ENCODE data around the gene PROM2. TPM values are rescaled to one million over a fixed set of nuclear protein-coding genes. Genes with fewer than 3 reads are reported as not detected.

Gene PROM2
- polyA plus RNA-seq, 3 donors from 2014 or later: not detected

DNA sequence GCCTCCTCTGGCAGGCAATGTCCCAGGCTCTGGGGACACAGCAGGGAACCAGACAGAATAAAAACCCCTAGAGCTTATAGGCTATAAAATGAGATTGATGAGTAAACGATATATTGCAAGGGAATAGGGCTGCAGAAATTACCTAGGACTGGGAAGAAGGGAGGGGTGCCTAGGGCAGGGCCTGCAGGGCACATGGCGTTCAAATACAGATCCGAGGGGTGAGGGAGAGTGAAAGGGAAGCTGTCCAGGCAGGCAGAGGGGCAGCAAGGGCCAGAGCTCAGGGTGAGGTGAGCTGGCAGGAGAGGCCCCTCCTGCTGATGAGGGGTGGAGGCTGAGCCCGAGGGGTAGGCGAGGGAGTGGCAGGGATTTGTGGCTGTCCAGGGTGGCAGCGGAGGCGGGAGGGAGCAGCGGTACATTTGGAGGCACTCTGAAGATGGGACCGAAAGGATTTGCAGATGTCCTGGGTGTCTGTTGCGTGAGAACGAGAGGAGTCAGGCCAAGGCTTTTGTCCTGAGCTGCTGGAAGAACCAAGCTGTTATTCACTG is 56.6 kb downstream of the PROM2 start:
- Mint-ChIP-seq H3K9me3 (no peaks in the 10 kb centered on the region), H3K27me3 (ENCODE audit: low read depth in 3 of 3) (peaks cover 0 to 6% (median 5%) of the 10 kb centered on the region in 3 donors)

DNA sequence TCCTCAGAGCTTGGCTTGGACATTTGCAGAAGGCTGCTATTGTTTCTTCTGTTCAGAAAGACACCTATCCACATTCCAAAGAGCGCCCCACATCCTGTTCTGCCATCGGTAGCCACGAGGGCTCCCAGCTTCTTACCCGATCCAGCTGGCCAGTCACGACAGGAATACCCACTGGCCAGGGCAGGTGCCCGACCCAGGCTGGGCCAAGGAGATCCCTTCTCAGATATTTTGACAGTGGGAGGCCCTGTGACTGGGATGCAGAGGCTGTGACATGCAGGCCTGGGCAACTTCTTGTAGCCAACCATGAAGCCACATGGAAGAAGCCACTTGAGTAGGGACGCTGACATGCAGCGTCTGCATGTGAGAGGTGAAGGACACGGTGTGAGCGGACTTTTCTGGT is 57.4 kb downstream of the PROM2 start:
- H3K4me3 Mint-ChIP-seq: no peak overlapping the region
- peaks cover 1 to 6% (median 5%) of the 10 kb centered on the region in 3 donors for H3K27me3 Mint-ChIP-seq (ENCODE audit: low read depth in 3 of 3)
- DNase-seq: no peak

More for the DNA sequence above, 56.6 kb downstream of the PROM2 start:
- no peak for DNase-seq
- Mint-ChIP-seq H3K36me3 (no peaks in the 10 kb centered on the region), H3K4me3 (no peak overlapping the region), H3K27ac (no peak overlapping the region), H3K4me1 (no peaks in the 10 kb centered on the region)

DNA sequence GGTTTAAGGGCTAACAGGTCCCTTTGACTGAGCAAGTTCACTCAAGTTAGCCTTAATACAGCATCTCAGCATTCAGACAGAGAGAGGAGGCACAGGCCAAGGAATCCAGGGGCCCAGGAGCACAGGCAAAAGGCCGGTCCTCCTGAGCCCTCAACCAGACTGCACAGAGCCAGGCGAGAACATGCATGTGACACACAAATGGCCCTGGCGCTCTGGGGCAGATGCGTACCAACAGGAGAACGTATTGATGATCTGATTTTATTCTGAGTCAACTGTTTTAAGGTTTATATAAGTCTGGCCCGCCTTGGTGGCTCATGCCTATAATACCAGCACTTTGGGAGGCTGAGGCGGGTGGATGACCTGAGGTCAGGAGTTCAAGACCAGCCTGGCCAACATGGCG is 57.8 kb downstream of the PROM2 start:
- Mint-ChIP-seq H3K9me3 (no peaks in the 10 kb centered on the region), H3K36me3 (no peaks in the 10 kb centered on the region), H3K4me3 (no peak overlapping the region), H3K27me3 (ENCODE audit: low read depth in 3 of 3) (peaks cover 1 to 6% (median 5%) of the 10 kb centered on the region in 3 donors), H3K27ac (no peak overlapping the region), H3K4me1 (no peaks in the 10 kb centered on the region)
- DNase-seq: no peak

More for the DNA sequence above, 57.4 kb downstream of the PROM2 start:
- H3K4me1 Mint-ChIP-seq: no peaks in the 10 kb centered on the region
- H3K27ac Mint-ChIP-seq: no peak overlapping the region
- H3K36me3 Mint-ChIP-seq: no peaks in the 10 kb centered on the region
- H3K9me3 Mint-ChIP-seq: no peaks in the 10 kb centered on the region

DNA sequence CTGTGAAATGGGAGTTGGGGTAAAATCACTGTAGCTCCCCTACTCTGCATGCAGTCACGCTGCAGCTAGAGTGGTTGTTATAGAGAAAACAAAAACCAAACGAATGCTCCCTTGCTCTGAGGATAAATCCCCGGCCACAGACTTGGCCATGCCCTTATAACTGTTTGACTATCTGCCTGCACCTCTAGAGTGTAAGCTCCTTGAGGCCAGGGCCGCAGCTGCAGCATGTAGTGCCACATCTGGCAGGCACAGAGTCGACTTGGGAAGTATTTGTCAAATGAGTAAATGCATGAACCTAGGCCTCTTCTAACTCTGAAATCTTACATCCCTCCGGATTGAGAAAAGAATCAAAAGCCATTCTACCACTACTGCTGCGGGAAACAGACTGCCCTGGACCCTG is 58.8 kb downstream of the PROM2 start:
- H3K4me1 Mint-ChIP-seq: no peaks in the 10 kb centered on the region
- H3K4me3 Mint-ChIP-seq: no peak overlapping the region

DNA sequence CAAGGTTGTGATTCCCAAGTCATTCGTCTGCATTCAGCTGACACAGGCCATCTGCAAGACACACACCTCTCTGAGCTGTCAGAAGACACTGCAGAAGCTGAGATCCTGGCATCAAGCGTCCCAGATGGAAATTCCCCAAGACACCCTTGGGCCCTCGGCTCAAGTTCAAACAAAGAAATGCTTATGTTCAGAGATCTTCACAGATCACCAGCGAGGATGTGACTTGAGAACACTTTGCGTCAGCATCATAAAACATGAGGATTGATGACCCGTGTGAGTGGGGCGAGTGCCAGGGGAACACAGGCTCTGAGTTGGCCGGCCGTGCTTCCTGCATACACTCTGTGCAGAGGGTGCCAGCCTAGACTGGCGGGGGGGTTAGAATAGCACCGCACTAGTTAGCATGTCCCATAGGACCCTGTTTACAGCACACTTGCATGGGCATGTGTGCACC is 59.7 kb downstream of the PROM2 start:
- H3K4me3 Mint-ChIP-seq: no peak overlapping the region
- H3K9me3 Mint-ChIP-seq: no peaks in the 10 kb centered on the region
- no peak overlapping the region for H3K27ac Mint-ChIP-seq
- no peak for DNase-seq
- H3K4me1 Mint-ChIP-seq: no peaks in the 10 kb centered on the region
- no peaks in the 10 kb centered on the region for H3K36me3 Mint-ChIP-seq
- peaks cover 1 to 7% (median 5%) of the 10 kb centered on the region in 3 donors for H3K27me3 Mint-ChIP-seq (ENCODE audit: low read depth in 3 of 3)

More for the DNA sequence above, 58.8 kb downstream of the PROM2 start:
- peaks cover 1 to 7% (median 5%) of the 10 kb centered on the region in 3 donors for H3K27me3 Mint-ChIP-seq (ENCODE audit: low read depth in 3 of 3)
- H3K9me3 Mint-ChIP-seq: no peaks in the 10 kb centered on the region
- no peak for DNase-seq
- H3K27ac Mint-ChIP-seq: no peak overlapping the region
- no peaks in the 10 kb centered on the region for H3K36me3 Mint-ChIP-seq

DNA sequence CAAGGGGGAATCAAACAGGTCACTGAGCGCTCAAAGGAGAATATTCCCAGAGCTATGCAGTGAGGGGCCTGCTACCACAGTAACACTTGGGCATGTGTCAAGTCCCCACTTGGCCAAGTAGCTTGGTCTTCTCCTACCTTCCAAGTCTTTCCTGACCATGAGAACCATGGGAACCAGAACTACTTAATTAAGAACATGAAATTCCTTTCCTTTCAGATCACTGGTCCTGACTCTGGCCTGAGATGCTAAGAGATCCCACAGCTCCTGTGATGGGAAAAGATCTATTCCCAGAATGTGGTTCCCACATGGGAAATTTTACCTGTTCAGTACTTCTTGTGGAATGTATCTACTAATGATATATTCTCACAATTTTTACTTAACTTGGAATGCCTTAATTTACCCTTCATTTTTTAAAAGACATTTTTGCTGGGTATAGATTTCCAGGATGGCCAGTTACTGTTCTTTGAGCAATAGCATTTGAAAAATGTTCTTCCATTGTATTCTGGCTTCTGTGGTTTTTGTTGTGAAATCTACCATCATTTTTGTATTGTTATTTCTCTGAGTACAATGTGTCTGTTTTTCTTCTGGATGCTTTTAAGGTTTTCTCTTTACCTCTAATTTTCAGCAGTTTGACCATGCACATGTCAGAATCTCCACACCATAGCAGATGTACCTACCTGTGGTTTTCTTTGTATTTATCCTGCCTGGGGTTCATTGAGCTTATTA is 60.8 kb downstream of the PROM2 start:
- Mint-ChIP-seq H3K27ac (no peak overlapping the region), H3K4me3 (no peak overlapping the region), H3K9me3 (no peaks in the 10 kb centered on the region), H3K4me1 (no peaks in the 10 kb centered on the region), H3K36me3 (no peaks in the 10 kb centered on the region), H3K27me3 (ENCODE audit: low read depth in 3 of 3) (peaks cover 1 to 10% (median 9%) of the 10 kb centered on the region in 3 donors)
- no peak for DNase-seq

DNA sequence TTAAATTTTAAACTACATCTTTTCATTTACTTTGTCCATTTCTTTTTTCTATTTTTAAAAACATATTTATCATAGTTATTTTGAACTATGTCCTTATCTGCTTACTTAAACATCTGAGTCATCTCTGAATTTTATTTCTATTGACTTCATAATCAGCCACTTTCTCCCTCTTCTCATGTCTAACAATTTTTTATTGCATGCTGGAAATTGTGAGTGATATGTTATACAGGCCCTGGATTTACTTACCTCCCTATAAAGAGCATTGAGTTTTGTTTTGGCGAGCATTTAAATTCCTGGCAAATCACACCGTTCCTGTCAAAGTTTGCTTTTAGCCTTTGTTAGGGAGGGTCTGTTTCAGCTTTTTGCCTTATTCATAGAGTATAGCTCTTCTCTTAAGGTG is 62.2 kb downstream of the PROM2 start:
- Mint-ChIP-seq H3K27me3 (ENCODE audit: low read depth in 3 of 3) (peaks cover 5 to 10% (median 9%) of the 10 kb centered on the region in 3 donors), H3K4me3 (no peak overlapping the region), H3K9me3 (no peaks in the 10 kb centered on the region), H3K36me3 (no peaks in the 10 kb centered on the region), H3K27ac (no peak overlapping the region), H3K4me1 (no peaks in the 10 kb centered on the region)
- DNase-seq: no peak

DNA sequence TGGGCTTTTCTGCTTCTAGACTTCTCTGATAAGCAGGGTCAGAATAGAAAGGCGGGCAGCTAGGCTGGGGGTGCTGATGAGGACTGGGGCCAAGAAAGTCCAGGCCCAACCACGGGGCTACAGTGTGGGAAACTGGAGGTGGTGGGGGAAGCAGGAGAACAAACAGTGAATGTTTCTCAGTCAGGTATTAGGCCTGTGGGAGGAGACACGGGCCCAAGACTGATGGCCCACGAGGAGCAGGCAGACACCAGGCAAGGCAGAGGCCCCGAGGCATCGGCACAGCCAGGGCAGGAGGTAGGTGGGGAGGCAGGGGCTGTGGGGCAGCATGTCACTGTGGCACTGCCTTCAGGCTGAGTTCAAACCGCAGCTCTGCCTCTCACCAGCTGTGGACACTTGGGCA is 63.6 kb downstream of the PROM2 start:
- no peak overlapping the region for H3K4me3 Mint-ChIP-seq
- H3K9me3 Mint-ChIP-seq: no peaks in the 10 kb centered on the region
- no peak for DNase-seq
- no peaks in the 10 kb centered on the region for H3K36me3 Mint-ChIP-seq
- H3K27me3 Mint-ChIP-seq (ENCODE audit: low read depth in 3 of 3): peaks cover 8 to 10% (median 9%) of the 10 kb centered on the region in 3 donors
- H3K27ac Mint-ChIP-seq: no peak overlapping the region
- H3K4me1 Mint-ChIP-seq: no peaks in the 10 kb centered on the region

Other genes with a start within 250 kb of the PROM2 start
- gene MAL, start 248.7 kb upstream of the PROM2 start, polyA plus RNA-seq: 1 to 10 TPM; 1.2 to 1.9 (median 1.6) TPM
- 10 to 100 TPM; 26.9 to 35.0 (median 30.5) TPM for gene MRPS5, start 152.6 kb upstream of the PROM2 start, polyA plus RNA-seq
- gene ZNF514, start 114.6 kb upstream of the PROM2 start, polyA plus RNA-seq: 1 to 10 TPM; 2.5 to 8.4 (median 5.1) TPM
- gene ZNF2, start 108.6 kb upstream of the PROM2 start, polyA plus RNA-seq: 1 to 10 TPM in 2 of 3 donors, not detected in 1; 1.2 to 3.8 TPM
- 1 to 10 TPM in 1 of 3 donors, under 1 TPM in 1, not detected in 1; 0.68 to 1.9 TPM for gene ZNF892, start 66.9 kb upstream of the PROM2 start, polyA plus RNA-seq
- not detected for gene KCNIP3, start 22.9 kb downstream of the PROM2 start, polyA plus RNA-seq
- 10 to 100 TPM; 12.6 to 24.3 (median 15.1) TPM for gene FAHD2A, start 128.3 kb downstream of the PROM2 start, polyA plus RNA-seq
- gene TRIM43B, start 210.3 kb downstream of the PROM2 start, polyA plus RNA-seq: not detected